Effector memory CD8-positive, alpha-beta T cell (primary cell): ENCODE results near the gene PGF.

Experiments
- ATAC-seq: fragments of 150-1000 bp; cut with Tn5 transposase; replicated peaks from 2 replicates; pipeline ENCODE4 v1.10.0; 2021; ENCODE audit warnings: mild to moderate bottlenecking, moderate library complexity
- DNase-seq, 3 experiments: peaks; one replicate each; pipeline ENCODE4 v3.0.0; 2021
- H3K27ac Mint-ChIP-seq, 2 donors: one replicate each; pipeline ENCODE4 v1.8.0; 2022; ENCODE audit warnings: mild to moderate bottlenecking in 2 of 2, mixed read lengths in 2 of 2, moderate library complexity in 2 of 2
- H3K27me3 Mint-ChIP-seq, 2 donors: one replicate each; pipeline ENCODE4 v1.8.0; 2022; ENCODE audit warnings: mixed read lengths in 2 of 2
- H3K36me3 Mint-ChIP-seq: one replicate; pipeline ENCODE4 v1.8.0; 2022; ENCODE audit warnings: mild to moderate bottlenecking, moderate library complexity, mixed read lengths; ENCODE audit not compliant: insufficient read depth
- H3K4me1 Mint-ChIP-seq, 2 donors: one replicate each; pipeline ENCODE4 v1.8.0; 2022; ENCODE audit warnings: low read depth in 2 of 2, mixed read lengths in 2 of 2
- H3K4me3 Mint-ChIP-seq, 2 donors: one replicate each; pipeline ENCODE4 v1.8.0; 2022; ENCODE audit warnings: mild to moderate bottlenecking in 2 of 2, mixed read lengths in 2 of 2, moderate library complexity in 2 of 2
- H3K9me3 Mint-ChIP-seq, 2 donors: one replicate each; pipeline ENCODE4 v1.8.0; 2022; ENCODE audit warnings: mixed read lengths in 2 of 2

The PGF gene

DNA sequence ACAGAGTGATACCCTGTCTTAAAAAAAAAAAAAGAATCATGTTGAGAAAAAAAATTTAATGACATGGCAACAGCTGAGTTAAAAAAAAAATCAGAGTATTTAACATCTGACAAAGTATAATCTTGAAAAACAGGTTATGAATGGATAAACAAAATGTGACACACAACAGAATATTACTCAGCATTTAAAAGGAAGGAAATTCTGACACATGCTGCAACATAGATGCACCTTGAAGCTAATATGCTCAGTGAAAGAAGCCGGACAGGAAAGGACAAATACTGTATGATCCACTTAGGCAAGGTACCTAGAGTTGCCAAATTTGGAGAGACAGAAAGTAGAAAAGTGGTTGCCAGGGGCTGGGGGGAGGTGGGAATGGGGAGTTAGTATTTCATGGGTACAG is 27.9 kb upstream of the PGF start:
- no peaks in the 10 kb centered on the region for H3K36me3 Mint-ChIP-seq
- ATAC-seq, result no peak
- no peak overlapping the region for H3K4me3 Mint-ChIP-seq
- H3K9me3 Mint-ChIP-seq, result no peaks in the 10 kb centered on the region
- H3K27me3 Mint-ChIP-seq, result no peaks in the 10 kb centered on the region
- H3K27ac Mint-ChIP-seq, result no peak overlapping the region
- no peaks in the 10 kb centered on the region for H3K4me1 Mint-ChIP-seq
- DNase-seq, result no peak

DNA sequence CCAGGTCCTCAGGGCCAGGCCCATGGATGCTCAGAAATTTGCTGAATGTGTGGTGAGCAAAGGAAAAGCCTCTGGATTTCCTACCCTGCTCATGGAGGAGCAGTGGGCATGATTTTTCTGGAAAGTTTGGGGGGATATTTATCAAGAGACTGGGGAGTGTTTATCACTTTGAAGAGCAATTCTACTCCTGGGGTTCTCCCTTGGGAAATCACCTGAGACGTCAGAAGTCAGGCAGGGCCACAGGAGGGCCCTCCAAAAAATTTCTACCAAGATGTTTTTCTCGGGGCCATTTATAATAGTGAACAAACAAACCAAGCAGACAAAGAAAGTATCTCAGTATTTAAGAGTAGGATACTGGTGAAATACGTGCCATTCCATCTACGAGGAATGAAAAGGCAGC is 27.3 kb upstream of the PGF start:
- Mint-ChIP-seq H3K27ac (peak overlapping the region in 1 of 2 donors; percentile 44), H3K36me3 (no peaks in the 10 kb centered on the region), H3K9me3 (no peaks in the 10 kb centered on the region), H3K4me3 (no peak overlapping the region), H3K27me3 (no peaks in the 10 kb centered on the region), H3K4me1 (no peaks in the 10 kb centered on the region)
- no peak for ATAC-seq
- no peak for DNase-seq

DNA sequence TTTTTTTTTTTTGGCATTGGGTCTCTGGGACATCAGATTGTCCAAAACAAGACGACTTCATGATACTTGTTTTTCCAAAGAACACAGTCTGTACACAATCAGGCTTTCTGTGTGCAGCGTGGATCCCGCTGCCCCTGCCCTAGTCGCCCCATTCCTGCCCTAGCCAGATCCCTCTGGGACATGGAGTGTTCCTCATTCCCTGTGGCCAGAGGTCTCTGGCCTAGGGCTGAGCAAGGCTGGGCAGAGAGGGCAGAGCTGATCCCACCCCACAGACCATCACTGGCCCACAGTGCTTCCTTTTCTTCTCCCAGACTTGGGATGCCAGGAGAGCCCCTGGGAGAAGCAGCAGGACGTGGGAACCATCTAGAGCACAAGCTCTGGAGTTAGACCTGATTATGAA is 26.4 kb upstream of the PGF start:
- H3K27ac Mint-ChIP-seq, result no peak overlapping the region

DNA sequence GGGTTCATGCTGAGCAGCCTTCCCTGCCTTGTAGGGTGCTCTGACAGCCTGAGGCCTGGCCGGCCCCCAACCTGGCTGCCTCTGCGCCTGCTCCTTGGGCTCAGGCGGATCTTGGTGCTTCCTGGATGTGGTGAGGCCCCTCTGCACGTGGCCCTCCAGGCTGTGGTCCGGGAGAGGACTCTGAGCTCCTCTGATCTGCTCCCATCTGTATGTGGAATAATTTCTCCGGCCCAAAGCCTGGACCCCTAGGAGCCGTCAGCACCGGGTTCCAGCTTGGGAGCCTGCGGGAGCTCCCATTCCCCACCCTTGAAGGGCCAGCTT is 26.0 kb upstream of the PGF start:
- DNase-seq (no peak), ATAC-seq (no peak)
- Mint-ChIP-seq H3K27ac (no peak overlapping the region), H3K4me1 (no peaks in the 10 kb centered on the region), H3K36me3 (no peaks in the 10 kb centered on the region), H3K4me3 (no peak overlapping the region), H3K27me3 (no peaks in the 10 kb centered on the region), H3K9me3 (no peaks in the 10 kb centered on the region)

More for the DNA sequence above, 26.4 kb upstream of the PGF start:
- Mint-ChIP-seq H3K36me3 (no peaks in the 10 kb centered on the region), H3K27me3 (no peaks in the 10 kb centered on the region), H3K4me1 (no peaks in the 10 kb centered on the region), H3K9me3 (no peaks in the 10 kb centered on the region), H3K4me3 (no peak overlapping the region)
- DNase-seq, result no peak
- no peak for ATAC-seq

DNA sequence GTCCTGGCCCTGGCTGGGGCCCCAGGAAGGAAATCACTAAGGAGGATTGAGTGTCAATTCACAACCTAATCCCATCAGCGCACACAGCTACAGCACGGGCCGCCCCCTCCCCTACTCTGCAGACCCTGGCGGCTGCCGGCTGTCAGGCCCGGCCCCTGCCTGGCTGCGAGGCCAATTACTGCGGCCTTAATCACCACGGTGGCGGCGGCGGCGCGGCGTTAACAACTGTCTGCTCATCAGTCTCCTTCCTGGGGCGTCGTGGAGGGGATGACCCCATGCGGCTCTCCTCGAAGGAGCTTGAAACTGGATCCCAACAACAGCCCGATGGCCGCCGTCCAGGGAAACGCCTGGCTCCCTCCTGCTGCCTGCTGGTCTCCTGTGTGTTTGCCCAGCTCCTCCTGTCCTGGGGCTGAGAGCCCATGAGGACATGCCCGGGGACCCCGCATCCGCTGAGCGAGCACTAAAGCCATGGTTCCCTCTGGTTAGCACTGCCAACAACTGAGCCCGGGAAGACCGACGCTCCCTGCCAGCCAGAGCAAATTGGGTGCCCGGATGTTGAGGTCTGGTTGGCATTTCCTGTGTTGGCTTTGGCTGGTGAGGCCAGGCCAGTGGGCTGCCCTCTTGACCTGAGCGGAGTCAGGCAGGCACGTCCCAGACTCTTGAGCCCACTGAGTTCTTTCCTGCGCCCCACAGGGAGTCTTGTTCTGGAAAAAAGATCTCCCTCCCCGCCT is 25.5 kb upstream of the PGF start:
- H3K9me3 Mint-ChIP-seq, result no peaks in the 10 kb centered on the region
- H3K27ac Mint-ChIP-seq, result no peak overlapping the region
- no peaks in the 10 kb centered on the region for H3K36me3 Mint-ChIP-seq
- H3K4me1 Mint-ChIP-seq, result peaks cover 0 to 4% of the 10 kb centered on the region in 2 donors
- no peaks in the 10 kb centered on the region for H3K27me3 Mint-ChIP-seq
- ATAC-seq, result no peak
- no peak for DNase-seq
- H3K4me3 Mint-ChIP-seq, result no peak overlapping the region

DNA sequence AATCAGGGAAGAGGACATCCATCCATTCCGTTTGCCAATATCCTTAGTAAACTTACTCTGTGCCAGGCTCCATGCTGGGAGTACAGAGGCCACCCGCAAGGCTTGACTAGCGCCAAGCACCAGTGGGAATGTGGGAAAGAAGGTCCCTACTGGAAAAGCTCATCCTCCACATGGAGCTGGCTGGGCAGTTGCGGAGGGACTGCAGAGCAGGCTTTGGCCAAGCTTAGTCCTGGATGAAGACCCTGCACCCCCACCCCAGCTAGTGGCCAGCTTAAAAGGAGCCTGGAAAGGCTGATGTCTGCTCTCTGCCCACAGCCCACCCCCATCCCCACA is 25.0 kb upstream of the PGF start:
- Mint-ChIP-seq H3K27me3 (no peaks in the 10 kb centered on the region), H3K27ac (no peak overlapping the region), H3K4me3 (no peak overlapping the region), H3K9me3 (no peaks in the 10 kb centered on the region), H3K4me1 (peaks cover 0 to 4% of the 10 kb centered on the region in 2 donors), H3K36me3 (no peaks in the 10 kb centered on the region)
- DNase-seq (no peak), ATAC-seq (no peak)

DNA sequence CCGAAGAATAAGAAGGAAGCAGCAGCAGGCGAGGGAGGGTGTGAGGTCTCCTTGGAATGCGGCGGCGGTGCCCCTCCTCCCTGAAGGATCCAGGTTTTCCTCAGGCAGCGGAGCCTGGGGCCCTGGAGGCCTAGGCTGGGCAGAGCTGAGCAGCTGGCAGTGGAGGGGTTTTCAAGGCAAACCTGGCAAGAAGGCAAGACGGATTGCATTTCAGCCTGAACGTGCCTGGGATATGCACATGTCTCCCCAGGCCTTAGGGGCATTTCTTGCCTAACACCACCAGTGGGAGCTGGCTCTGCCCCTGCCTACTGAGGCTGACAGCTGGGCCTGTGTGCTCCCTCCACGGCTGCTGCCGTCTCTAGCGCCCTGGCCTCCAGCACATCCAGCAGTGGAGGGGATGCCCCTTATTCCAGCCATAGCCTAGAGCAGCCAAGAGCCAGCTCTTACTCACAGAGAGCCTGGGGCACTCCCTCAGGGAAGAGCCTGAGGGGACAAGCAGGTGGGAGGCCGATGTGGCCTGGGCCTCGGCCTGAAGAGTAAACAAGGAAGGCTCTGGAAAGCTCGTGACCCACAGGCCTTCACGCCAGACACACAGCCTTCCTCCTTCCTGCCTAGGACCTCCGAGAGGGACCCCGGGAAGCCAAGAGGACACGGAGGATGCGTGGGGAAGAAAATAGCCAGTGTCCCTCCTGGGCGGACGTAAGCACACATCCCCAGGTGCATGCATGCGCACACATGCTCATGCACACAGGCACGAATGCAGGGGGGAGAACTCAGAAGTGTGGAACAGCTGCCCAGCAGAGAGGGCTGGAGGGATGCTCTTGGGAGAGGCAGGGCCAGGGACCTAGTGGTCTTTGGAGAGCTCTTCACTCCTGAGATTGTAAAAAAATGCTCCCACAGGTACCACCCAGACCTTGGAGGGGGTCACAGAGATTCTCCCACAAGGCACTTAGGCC is 24.3 kb upstream of the PGF start:
- DNase-seq (no peak), ATAC-seq (no peak)
- Mint-ChIP-seq H3K27me3 (no peaks in the 10 kb centered on the region), H3K36me3 (no peaks in the 10 kb centered on the region), H3K4me3 (no peak overlapping the region), H3K27ac (no peak overlapping the region), H3K4me1 (peaks cover 0 to 4% of the 10 kb centered on the region in 2 donors), H3K9me3 (no peaks in the 10 kb centered on the region)

DNA sequence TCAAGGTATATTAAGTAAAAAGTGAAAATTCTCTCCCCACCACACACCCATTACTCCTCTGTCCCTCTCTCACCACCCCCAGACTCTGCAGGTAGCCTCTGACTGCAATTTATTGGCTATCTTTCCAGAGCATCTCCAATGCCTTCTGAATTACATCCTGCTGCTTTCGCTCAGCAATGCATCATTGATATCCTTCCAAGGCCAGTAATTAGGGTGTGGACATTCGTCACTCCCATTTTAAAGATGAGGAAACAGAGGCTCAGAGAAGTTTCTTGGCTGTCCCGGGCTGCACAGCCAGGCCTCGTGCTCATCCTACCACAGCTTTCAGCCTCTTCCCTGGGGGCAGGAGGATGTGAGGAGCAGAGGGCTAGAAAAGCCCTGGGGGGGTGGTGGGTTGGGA is 23.6 kb upstream of the PGF start:
- H3K36me3 Mint-ChIP-seq, result no peaks in the 10 kb centered on the region
- no peaks in the 10 kb centered on the region for H3K9me3 Mint-ChIP-seq

GRCh38 chr14:74978416-74978947 is 23.1 kb upstream of the PGF start:
- Mint-ChIP-seq H3K9me3 (no peaks in the 10 kb centered on the region), H3K4me1 (peaks cover 0 to 4% of the 10 kb centered on the region in 2 donors), H3K27ac (no peak overlapping the region), H3K27me3 (no peaks in the 10 kb centered on the region), H3K36me3 (no peaks in the 10 kb centered on the region), H3K4me3 (no peak overlapping the region)
- no peak for ATAC-seq
- DNase-seq, result no peak

More for the DNA sequence above, 23.6 kb upstream of the PGF start:
- ATAC-seq, result no peak
- Mint-ChIP-seq H3K27me3 (no peaks in the 10 kb centered on the region), H3K4me1 (peaks cover 0 to 4% of the 10 kb centered on the region in 2 donors), H3K4me3 (no peak overlapping the region), H3K27ac (no peak overlapping the region)
- DNase-seq, result no peak

- ATAC-seq (no peak), DNase-seq (no peak)
- Mint-ChIP-seq H3K27me3 (no peaks in the 10 kb centered on the region), H3K27ac (no peak overlapping the region), H3K4me1 (peaks cover 0 to 4% of the 10 kb centered on the region in 2 donors), H3K36me3 (no peaks in the 10 kb centered on the region), H3K4me3 (no peak overlapping the region), H3K9me3 (no peaks in the 10 kb centered on the region)
Observed at GRCh38 chr14:74977901-74978385, 22.5 kb upstream of the PGF start.

- Mint-ChIP-seq H3K27ac (no peak overlapping the region), H3K4me1 (peaks cover 0 to 4% of the 10 kb centered on the region in 2 donors), H3K27me3 (no peaks in the 10 kb centered on the region), H3K36me3 (no peaks in the 10 kb centered on the region), H3K9me3 (no peaks in the 10 kb centered on the region), H3K4me3 (no peak overlapping the region)
- no peak for DNase-seq
- no peak for ATAC-seq
Observed at GRCh38 chr14:74977164-74977900, 21.9 kb upstream of the PGF start.

DNA sequence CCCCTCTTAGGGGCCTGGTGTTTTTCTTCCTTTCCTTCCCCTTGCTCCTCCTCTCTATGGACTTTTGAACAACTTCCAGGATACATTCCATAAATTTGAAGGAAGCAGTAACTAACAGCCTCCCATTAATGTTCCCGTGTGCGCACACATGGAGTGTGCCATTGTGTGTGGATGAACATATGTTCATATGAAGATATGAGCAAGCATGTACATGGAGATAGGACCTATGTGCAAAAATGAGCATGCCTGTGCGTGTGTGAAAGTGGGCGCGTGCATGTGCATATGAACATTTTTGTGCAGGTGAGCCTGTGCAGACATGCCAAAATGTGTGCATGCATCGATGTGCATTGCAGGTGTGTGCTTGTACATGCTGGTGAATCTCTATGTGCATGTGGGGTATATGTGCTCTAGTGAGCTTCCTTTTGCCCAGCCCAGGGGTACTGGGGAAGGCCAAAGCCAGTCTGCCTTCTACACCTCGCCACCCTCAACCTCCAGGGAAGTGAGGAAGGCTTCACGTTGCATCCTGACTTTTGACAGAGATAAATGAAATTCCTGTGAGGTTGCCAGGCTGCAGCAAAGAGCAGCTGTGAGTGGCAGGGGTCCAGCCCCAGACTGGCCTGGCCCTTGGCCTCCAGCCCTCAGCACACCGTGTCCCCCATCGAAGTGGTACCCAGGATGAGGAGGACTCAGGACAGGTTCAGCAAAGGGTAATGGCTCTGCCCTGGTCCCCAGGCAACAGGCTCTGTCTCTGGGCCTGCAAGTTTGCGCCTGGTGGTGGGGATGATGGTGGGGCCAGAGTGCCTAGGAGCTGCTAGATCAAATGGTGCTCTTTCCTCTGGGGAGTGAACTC is 21.1 kb upstream of the PGF start:
- Mint-ChIP-seq H3K27me3 (no peaks in the 10 kb centered on the region), H3K9me3 (no peaks in the 10 kb centered on the region), H3K36me3 (no peaks in the 10 kb centered on the region), H3K4me3 (no peak overlapping the region), H3K4me1 (peaks cover 0 to 4% of the 10 kb centered on the region in 2 donors), H3K27ac (no peak overlapping the region)
- DNase-seq, result no peak
- no peak for ATAC-seq
